ENCODE results near the gene TLX1.

Gene TLX1

DNA sequence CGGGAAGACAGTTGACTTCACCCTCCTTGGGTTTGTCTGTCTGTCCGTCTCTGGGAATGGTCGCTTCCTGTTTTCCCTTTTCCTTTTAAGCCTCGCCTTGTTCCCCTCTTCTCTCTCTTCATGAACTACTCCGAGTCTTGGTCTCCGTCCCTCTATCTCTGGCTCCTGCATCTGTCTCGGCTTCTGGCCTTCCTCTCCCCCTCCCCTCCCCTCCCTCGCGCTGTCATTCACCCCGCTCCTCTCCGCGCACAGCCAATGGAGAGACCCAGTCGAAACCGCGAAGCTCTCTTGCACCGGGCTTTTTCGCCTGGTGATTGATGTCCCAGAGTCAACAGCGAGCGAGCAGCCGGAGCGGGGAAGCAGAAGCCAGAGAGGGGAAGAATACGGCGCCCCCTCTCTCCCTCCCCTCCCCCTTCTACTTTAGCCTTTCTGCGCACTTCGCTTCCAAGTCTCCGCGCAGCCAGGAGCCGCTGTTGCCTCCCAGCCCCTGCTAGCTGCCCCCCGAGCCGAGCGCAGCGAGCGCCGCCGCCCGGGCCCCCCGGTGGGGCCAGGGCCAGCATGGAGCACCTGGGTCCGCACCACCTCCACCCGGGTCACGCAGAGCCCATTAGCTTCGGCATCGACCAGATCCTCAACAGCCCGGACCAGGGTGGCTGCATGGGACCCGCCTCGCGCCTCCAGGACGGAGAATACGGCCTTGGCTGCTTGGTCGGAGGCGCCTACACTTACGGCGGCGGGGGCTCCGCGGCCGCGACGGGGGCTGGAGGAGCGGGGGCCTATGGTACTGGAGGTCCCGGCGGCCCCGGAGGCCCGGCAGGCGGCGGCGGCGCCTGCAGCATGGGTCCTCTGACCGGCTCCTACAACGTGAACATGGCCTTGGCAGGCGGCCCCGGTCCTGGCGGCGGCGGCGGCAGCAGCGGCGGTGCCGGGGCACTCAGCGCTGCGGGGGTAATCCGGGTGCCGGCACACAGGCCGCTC is at the start of gene TLX1:
Gene TLX1 (plus strand): TSS at position 317 of the 978 bp plus-strand sequence. CDS start 242 bp downstream, at position 559.
- Histone ChIP-seq H3K4me1 (peaks cover 6% of the 10 kb centered on the region; the same call in 1 of the 2 replicates), H3K9me3 (no peaks in the 10 kb centered on the region), H3K36me3 (replicated peaks) (no peaks in the 10 kb centered on the region), H3K27me3 (ENCODE audit: low read depth) (no peaks in the 10 kb centered on the region), H3K4me3 (peak within 1 kb of the TSS; percentile 54)
- in situ Hi-C loops (cut with MboI; ENCODE audit: low sequenced_read_pairs), result loop anchor here (5.0 kb wide), 1 partner anchor 89 kb away; no protein-coding TSS in a partner anchor
- peak; percentile 81 to 89 for DNase-seq (ENCODE audit: low spot score in 2 of 2)

DNA sequence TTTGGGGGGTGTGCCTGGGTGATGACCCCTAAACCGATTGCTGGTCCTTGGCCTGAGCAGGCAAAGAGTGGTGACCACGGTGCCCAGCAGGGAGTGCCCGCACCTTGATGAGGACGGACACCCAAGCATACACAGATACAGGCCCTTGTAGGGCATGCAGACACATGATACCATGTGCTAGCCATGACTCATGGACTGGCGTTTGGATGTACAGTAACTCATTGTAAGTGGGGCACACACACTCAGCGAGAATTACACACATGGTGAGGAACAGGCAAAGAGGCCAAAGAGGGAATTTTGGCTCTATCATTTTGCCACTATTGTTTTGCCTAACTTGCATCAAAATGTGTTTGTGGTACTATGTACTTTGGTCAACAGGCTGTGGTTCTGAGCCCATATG is 45.3 kb upstream of the TLX1 start:
- Histone ChIP-seq H3K4me3 (no peak overlapping the region), H3K27me3 (ENCODE audit: low read depth) (peaks cover 73% of the 10 kb centered on the region), H3K36me3 (replicated peaks) (no peaks in the 10 kb centered on the region), H3K4me1 (no peaks in the 10 kb centered on the region), H3K9me3 (no peaks in the 10 kb centered on the region)
- no peak for DNase-seq (ENCODE audit: low spot score in 2 of 2)
- in situ Hi-C loops (cut with MboI; ENCODE audit: low sequenced_read_pairs), result no loop called here

DNA sequence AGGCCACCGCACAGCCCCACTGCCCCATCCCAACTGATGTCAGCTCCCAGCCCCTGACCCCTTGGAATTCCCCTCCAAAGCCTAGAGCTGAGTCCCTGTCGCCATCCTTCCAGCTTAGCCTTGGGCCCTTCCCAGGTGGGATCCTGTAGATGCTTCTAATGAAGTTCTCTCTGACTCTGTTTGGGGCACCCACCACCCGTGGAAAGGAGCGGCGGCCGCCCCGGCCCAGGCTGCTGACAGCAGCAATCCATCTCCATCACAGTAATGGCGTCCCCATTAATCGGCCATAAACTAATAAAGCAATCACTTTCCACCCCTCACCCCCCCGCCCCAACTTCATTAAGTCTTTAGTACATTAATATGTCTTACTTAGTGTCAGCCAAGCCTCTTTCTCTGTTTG is 43.7 kb upstream of the TLX1 start:
- H3K4me3 ChIP-seq, result no peak overlapping the region
- no peaks in the 10 kb centered on the region for H3K36me3 ChIP-seq (replicated peaks)
- no peak for DNase-seq (ENCODE audit: low spot score in 2 of 2)
- H3K27me3 ChIP-seq (ENCODE audit: low read depth), result peaks cover 66% of the 10 kb centered on the region
- H3K9me3 ChIP-seq, result no peaks in the 10 kb centered on the region
- in situ Hi-C loops (cut with MboI; ENCODE audit: low sequenced_read_pairs), result no loop called here
- H3K4me1 ChIP-seq, result no peaks in the 10 kb centered on the region

DNA sequence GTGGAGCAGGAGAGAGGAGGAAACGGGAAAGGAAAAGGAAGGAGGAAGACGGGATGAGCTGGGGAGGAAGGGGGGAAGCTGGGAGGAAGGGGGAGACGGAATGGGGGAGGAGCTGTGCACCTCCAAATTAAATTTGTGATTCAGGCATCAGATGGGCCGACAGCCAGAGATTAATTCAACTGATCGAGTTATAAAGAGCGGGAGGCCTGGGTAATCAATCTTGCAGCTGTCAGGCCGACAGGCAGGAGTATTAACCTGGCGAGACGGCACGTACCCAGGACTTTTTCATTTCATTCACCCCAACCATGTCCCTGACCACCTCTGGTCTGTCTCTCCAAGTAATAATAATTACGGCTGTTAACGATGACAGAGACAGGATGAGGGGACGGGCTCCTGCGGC is 43.1 kb upstream of the TLX1 start:
- Histone ChIP-seq H3K27me3 (ENCODE audit: low read depth) (peaks cover 60% of the 10 kb centered on the region), H3K4me1 (no peaks in the 10 kb centered on the region), H3K9me3 (no peaks in the 10 kb centered on the region), H3K4me3 (no peak overlapping the region), H3K36me3 (replicated peaks) (no peaks in the 10 kb centered on the region)
- DNase-seq (ENCODE audit: low spot score in 2 of 2), result no peak
- in situ Hi-C loops (cut with MboI; ENCODE audit: low sequenced_read_pairs), result no loop called here

DNA sequence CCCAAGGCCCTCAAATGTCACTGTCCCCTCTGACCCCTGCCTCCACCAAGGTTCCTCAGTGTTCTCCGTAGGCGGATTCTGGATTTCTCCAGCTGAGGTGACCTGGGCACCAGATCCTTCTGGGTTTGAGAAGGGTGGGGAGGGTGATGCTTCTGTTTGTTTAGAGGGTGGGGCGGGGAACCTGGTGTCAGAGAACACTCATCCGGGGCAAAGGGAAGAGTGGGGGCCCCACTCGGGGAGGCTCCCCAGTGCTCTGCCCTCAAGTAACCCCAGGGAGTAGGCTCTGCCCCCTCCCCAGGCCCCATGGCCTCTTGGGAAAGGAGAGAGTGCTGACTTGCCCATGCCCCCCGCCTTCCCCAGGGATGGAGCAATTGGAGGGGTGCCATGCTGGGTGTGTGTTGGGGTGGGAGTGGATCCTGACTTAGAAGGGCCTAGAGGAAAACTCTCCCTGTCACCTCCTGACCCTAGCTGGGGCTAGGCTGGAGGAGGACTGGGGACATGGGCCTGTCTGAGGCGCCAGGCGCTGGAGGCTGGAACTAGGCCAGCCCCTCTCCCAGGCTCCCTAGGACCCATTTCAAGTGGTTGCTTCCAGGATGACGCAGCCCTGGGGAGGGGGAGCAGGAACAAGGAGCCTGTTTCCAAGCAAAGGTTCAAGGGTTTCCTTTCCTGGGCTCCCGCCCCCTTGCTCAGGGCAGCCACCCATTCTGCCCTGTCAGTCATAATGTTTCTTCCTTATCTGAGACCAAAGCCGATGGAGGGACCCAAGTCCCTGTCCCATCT is 41.4 kb upstream of the TLX1 start:
- Histone ChIP-seq H3K36me3 (replicated peaks) (no peaks in the 10 kb centered on the region), H3K4me1 (no peaks in the 10 kb centered on the region), H3K9me3 (no peaks in the 10 kb centered on the region), H3K4me3 (no peak overlapping the region), H3K27me3 (ENCODE audit: low read depth) (peaks cover 44% of the 10 kb centered on the region)
- in situ Hi-C loops (cut with MboI; ENCODE audit: low sequenced_read_pairs), result no loop called here
- DNase-seq (ENCODE audit: low spot score in 2 of 2), result no peak

DNA sequence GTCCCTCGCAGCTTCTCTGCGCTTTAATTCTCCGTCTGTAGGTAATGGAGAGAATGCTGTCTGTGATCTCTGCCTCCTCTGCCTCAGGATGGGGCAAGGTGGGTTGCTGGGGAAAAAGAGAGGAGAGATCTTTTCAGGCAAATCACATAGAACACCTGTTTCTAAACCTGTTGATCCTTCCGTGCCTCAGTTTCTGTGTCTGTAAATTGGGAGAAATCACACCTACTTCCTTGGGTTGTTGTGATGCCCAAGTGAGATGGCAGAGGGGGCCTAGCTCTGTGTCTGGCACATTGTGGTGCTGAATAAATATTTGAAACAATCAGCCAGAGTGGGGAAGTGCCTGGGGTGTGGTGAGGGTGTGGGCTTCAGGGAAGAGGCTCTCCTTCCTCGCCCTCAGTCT is 40.5 kb upstream of the TLX1 start:
- H3K36me3 ChIP-seq (replicated peaks), result no peaks in the 10 kb centered on the region
- H3K9me3 ChIP-seq, result no peaks in the 10 kb centered on the region
- in situ Hi-C loops (cut with MboI; ENCODE audit: low sequenced_read_pairs), result no loop called here
- H3K4me1 ChIP-seq, result no peaks in the 10 kb centered on the region
- no peak overlapping the region for H3K4me3 ChIP-seq
- DNase-seq (ENCODE audit: low spot score in 2 of 2), result no peak
- peaks cover 35% of the 10 kb centered on the region for H3K27me3 ChIP-seq (ENCODE audit: low read depth)

DNA sequence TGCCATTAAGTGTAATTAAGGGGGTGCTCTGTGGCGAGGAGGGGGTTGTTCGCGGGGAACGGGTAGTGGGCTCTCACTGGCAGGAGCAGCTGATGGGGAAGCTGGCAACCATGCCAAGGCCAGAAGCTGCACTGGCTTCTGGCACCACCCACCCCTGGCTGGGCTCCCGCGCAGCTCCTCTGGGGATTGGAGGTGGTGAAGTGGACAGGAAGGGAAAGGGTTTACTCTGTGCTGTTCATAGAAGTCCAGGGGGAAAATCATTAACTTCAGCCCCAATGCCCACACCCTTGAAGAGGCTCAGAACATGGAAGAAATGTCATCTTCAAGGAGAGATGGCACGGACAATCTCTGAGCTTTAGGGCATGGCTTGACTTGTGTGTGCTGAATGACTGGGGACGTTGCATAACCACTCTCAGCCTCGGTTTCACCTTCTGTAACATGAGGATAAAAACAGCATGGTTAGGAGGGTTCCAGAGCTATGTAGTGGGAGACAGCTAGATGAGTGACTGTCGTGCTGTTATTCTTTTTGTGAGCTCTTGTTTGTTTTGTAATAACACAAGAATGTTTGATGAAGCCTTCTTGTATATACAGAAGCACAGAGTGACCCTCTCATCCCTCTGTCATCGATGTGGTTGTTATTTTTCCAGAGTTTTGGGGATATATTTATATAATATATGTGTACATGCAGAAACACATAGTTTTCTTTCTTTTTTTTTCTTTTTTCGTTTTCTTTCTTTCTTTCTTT is 39.4 kb upstream of the TLX1 start:
- H3K36me3 ChIP-seq (replicated peaks), result no peaks in the 10 kb centered on the region
- H3K4me1 ChIP-seq, result no peaks in the 10 kb centered on the region
- H3K4me3 ChIP-seq, result no peak overlapping the region
- H3K9me3 ChIP-seq, result no peaks in the 10 kb centered on the region
- in situ Hi-C loops (cut with MboI; ENCODE audit: low sequenced_read_pairs), result no loop called here
- no peak for DNase-seq (ENCODE audit: low spot score in 2 of 2)
- peaks cover 24% of the 10 kb centered on the region for H3K27me3 ChIP-seq (ENCODE audit: low read depth)

DNA sequence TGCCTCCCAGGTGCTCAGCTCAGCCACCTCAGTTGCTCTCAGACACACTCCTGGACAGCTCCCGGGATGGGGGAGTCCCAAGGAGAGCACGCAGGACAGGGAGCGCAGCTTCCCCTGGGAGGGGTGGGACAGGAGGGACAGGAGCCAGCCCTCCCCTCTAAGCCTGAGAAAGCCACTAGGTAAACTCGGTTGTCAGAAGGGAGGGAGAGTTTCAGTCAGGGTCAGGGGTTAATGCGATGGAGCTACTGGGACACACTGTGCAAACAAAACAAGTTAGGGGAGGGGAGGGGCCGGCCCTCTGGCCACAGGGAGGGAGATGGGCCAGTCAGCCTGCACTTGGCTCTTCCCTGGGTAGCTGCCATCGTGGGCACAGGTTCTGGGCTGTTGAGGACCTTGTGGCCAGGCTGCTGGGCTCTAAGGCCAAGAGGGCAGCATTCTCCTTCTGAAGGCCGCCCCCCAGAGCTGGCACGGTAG is 38.2 kb upstream of the TLX1 start:
- no peak overlapping the region for H3K4me3 ChIP-seq
- DNase-seq (ENCODE audit: low spot score in 2 of 2), result no peak
- H3K4me1 ChIP-seq, result no peaks in the 10 kb centered on the region
- in situ Hi-C loops (cut with MboI; ENCODE audit: low sequenced_read_pairs), result no loop called here
- H3K9me3 ChIP-seq, result no peaks in the 10 kb centered on the region
- H3K27me3 ChIP-seq (ENCODE audit: low read depth), result peaks cover 14% of the 10 kb centered on the region
- no peaks in the 10 kb centered on the region for H3K36me3 ChIP-seq (replicated peaks)

DNA sequence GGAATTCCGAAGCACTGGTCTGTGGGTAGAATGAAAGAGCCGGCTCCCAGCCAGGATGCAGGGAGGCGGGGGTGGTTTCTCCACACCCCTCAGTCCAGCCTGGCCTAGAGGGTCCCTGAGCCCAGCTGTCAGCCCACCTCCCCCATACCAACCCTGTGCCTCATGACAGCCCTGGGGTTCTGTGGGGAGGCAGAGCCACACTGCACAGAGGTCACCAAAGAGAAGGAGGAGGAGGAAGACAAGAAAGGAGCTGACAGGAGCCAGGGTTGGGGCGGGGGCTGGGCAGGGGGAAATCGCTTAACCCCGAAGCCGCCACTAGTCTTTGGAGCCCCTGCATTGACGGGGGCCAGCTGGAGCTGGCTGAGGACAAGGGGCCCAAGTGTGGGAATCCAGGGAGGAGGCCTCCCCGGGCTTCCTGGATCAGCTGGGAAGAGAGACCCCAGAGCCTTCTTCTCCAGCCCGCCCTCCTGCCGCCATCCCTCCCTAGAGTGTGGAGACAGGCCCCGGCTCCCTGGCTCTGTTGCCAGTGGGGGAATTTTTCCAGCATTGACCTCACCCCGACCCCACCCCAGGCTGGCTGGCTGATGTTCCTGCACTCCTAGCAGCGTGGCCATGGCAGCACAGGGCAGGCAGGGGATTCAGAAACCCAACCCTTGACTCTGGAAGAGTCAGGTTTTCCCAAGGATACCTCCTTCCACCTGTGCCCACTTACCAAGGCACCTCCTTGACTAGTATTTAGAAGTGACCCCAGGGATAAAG is 36.8 kb upstream of the TLX1 start:
- Histone ChIP-seq H3K27me3 (ENCODE audit: low read depth) (peaks cover 3% of the 10 kb centered on the region; the same call in 1 of the 2 replicates), H3K9me3 (no peaks in the 10 kb centered on the region), H3K36me3 (replicated peaks) (no peaks in the 10 kb centered on the region), H3K4me1 (no peaks in the 10 kb centered on the region), H3K4me3 (no peak overlapping the region)
- no peak for DNase-seq (ENCODE audit: low spot score in 2 of 2)
- in situ Hi-C loops (cut with MboI; ENCODE audit: low sequenced_read_pairs), result no loop called here

DNA sequence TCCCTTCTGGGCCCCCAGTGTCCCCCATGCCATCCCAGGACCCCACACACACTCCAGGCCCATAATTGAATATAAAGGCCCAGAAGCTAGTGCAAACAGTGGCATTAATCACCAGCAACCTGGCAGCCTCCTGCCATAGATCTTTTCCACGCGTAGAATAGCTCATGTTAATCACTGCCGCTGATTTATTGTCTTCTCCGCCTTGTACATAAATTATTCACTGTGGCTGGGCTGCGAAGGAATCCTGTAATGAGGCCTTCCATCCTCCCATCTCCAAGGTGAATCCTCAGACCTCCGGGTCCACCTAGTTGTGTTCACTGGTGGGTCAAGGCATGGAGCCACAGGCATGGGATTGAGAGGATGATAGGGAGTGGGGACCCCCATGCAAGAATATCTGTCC is 36.1 kb upstream of the TLX1 start:
- H3K9me3 ChIP-seq, result no peaks in the 10 kb centered on the region
- H3K4me3 ChIP-seq, result no peak overlapping the region
- peaks cover 5% of the 10 kb centered on the region; the same call in 1 of the 2 replicates for H3K27me3 ChIP-seq (ENCODE audit: low read depth)
- DNase-seq (ENCODE audit: low spot score in 2 of 2), result no peak
- no peaks in the 10 kb centered on the region for H3K4me1 ChIP-seq
- no peaks in the 10 kb centered on the region for H3K36me3 ChIP-seq (replicated peaks)
- in situ Hi-C loops (cut with MboI; ENCODE audit: low sequenced_read_pairs), result no loop called here

DNA sequence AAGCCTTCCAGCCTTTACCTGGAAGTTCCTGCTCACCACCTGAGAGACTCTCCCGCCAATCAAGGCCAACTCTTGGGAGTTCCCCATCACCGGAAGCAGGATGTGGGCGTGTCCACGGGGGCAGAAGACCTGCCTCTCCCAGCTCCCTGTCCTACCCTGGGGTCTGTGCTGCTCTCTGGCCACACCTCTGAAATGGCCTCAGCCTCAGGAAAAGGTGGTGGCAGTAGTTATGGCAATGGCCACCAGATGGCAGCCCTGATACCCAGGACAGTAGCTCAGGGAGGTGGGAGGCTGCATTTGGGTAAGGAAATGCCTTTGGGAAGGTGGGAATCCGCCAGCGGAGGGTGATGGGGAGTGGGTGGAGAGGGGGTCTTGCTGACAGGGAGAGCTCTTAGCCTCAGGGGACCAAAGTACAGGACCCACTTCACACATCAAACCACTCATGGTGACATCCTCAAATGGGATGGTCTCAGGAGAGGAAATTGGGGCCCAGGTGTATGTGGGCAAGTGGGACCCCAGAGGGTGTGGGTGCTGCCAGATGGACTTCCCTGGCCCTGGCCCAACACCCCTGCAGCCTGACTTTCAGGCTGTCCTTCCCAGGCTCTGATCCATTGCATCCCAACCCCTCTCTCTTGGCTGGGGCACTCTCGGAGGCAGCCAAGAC is 35.4 kb upstream of the TLX1 start:
- Histone ChIP-seq H3K4me1 (no peaks in the 10 kb centered on the region), H3K4me3 (no peak overlapping the region), H3K27me3 (ENCODE audit: low read depth) (peaks cover 5% of the 10 kb centered on the region; the same call in 1 of the 2 replicates), H3K9me3 (no peaks in the 10 kb centered on the region), H3K36me3 (replicated peaks) (no peaks in the 10 kb centered on the region)
- peak; percentile 81 to 93 for DNase-seq (ENCODE audit: low spot score in 2 of 2)
- in situ Hi-C loops (cut with MboI; ENCODE audit: low sequenced_read_pairs), result no loop called here

DNA sequence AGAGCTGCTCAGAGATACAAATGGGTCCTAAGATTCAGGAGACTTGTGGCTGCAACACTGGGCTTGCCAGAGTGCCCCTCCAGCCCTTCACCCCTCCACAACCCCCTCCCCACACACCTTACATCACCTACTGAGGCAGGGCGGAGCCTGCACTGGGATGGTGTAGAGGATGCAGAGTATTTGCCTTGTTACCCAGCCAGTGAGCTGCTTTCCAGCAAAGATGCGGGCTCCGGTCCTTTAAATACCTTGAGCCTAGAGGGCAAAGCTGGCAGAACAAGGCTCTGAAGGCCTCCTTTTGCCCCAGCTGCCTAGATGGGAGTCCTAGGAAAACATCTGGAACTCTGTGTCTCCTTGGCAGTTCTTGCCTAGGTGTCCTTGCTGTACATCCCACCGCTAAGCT is 34.7 kb upstream of the TLX1 start:
- Histone ChIP-seq H3K27me3 (ENCODE audit: low read depth) (peaks cover 8% of the 10 kb centered on the region), H3K36me3 (replicated peaks) (no peaks in the 10 kb centered on the region), H3K9me3 (no peaks in the 10 kb centered on the region), H3K4me3 (no peak overlapping the region), H3K4me1 (no peaks in the 10 kb centered on the region)
- no peak for DNase-seq (ENCODE audit: low spot score in 2 of 2)
- in situ Hi-C loops (cut with MboI; ENCODE audit: low sequenced_read_pairs), result no loop called here

Data from HAP-1 (cell line).